IMR-90 (cell line): ENCODE measurements around the gene PLCXD1. TPM values are rescaled to one million over a fixed set of nuclear protein-coding genes. Genes with fewer than 3 reads are reported as not detected.

Source experiments
- ATAC-seq: fragments of 200-7000 bp; cut with Tn5 transposase; 2 replicates; pipeline ENCODE4 v1.9.1; 2020; ENCODE audit warnings: low read depth, mild to moderate bottlenecking, moderate library complexity
- BruUV-seq: library from RNA; stranded (reverse); fragments of 400-500 nt; replicated peaks from 2 replicates; lab custom pipeline; 2021; lab: Mats Ljungman, UMichigan
- CTCF ChIA-PET: fragments of 300-600 bp; formaldehyde crosslinking; extraction: SDS; loops from one replicate; lab custom pipeline; 2021; ENCODE audit warnings: antibody characterized with exemption; lab: Yijun Ruan, JAX
- POLR2A ChIA-PET: fragments of 300-600 bp; sonication (Branson Sonifier 250); formaldehyde crosslinking; loops from one replicate; lab custom pipeline; 2022; ENCODE audit warnings: antibody characterized with exemption; ENCODE audit not compliant: unreplicated experiment; lab: Charles Lee
- DNase-seq: peaks from one replicate; pipeline ENCODE4 v3.0.0; 2013
- H2AFZ ChIP-seq: replicated peaks from 2 replicates; pipeline ENCODE3; 2013; ENCODE audit warnings: low read length, mild to moderate bottlenecking; ENCODE audit not compliant: poor library complexity
- H2AK5ac ChIP-seq: 2 replicates; pipeline ENCODE4 v1.6.1; 2013; ENCODE audit warnings: low read depth, low read length, inconsistent platforms
- H2AK9ac ChIP-seq: replicated peaks from 2 replicates; pipeline ENCODE3; 2013; ENCODE audit warnings: mild to moderate bottlenecking, low read depth, low read length, moderate library complexity; ENCODE audit not compliant: poor library complexity
- H2BK120ac ChIP-seq: 2 replicates; pipeline ENCODE4 v1.6.1; 2013; ENCODE audit warnings: low read depth, low read length, inconsistent platforms
- H2BK15ac ChIP-seq: 3 replicates; pipeline ENCODE4 v1.6.1; 2013; ENCODE audit warnings: low read depth, low read length, inconsistent platforms
- H2BK20ac ChIP-seq: 2 replicates; pipeline ENCODE4 v1.6.1; 2013; ENCODE audit warnings: low read depth, mild to moderate bottlenecking, inconsistent platforms, low read length, moderate library complexity
- H2BK5ac ChIP-seq: 2 replicates; pipeline ENCODE4 v1.6.1; 2013; ENCODE audit warnings: mild to moderate bottlenecking, low read depth, low read length, inconsistent platforms; ENCODE audit not compliant: poor library complexity, severe bottlenecking
- H3K14ac ChIP-seq: replicated peaks from 2 replicates; pipeline ENCODE4 v1.6.1; 2013; ENCODE audit warnings: low read depth, low read length, inconsistent platforms
- H3K18ac ChIP-seq: 2 replicates; pipeline ENCODE4 v1.6.1; 2013; ENCODE audit warnings: low read depth, low read length, control low read depth
- H3K23ac ChIP-seq: 2 replicates; pipeline ENCODE4 v1.6.1; 2013; ENCODE audit warnings: low read depth, low read length, inconsistent platforms
- H3K27ac ChIP-seq: 2 replicates; pipeline ENCODE4 v1.5.1; 2013; ENCODE audit warnings: mild to moderate bottlenecking, control low read depth, low read length; ENCODE audit not compliant: insufficient read depth
- H3K27me3 ChIP-seq: 2 replicates; pipeline ENCODE4 v1.6.1; 2013; ENCODE audit warnings: low read length; ENCODE audit not compliant: control insufficient read depth, insufficient read depth
- H3K36me3 ChIP-seq: 2 replicates; pipeline ENCODE4 v1.6.1; 2013; ENCODE audit warnings: low read length, mixed read lengths; ENCODE audit not compliant: control insufficient read depth, insufficient read depth
- H3K4ac ChIP-seq: 2 replicates; pipeline ENCODE4 v1.6.1; 2013; ENCODE audit warnings: low read depth, low read length, inconsistent platforms
- H3K4me1 ChIP-seq: 2 replicates; pipeline ENCODE4 v1.6.1; 2013; ENCODE audit warnings: low read length, mixed read lengths; ENCODE audit not compliant: control insufficient read depth, insufficient read depth
- H3K4me2 ChIP-seq: 2 replicates; pipeline ENCODE4 v1.6.1; 2013; ENCODE audit warnings: low read depth, mild to moderate bottlenecking, control low read depth, low read length, moderate library complexity
- H3K4me3 ChIP-seq: 2 replicates; pipeline ENCODE4 v1.5.1; 2013; ENCODE audit warnings: low read depth, mild to moderate bottlenecking, control low read depth, low read length, moderate library complexity; ENCODE audit not compliant: insufficient read depth
- H3K56ac ChIP-seq: 2 replicates; pipeline ENCODE4 v1.6.1; 2013; ENCODE audit warnings: low read length, inconsistent platforms; ENCODE audit not compliant: insufficient read depth; ENCODE audit errors: extremely low read depth
- H3K79me1 ChIP-seq, 2 experiments: 2 replicates each; pipeline ENCODE4 v1.6.1; 2013; ENCODE audit warnings: low read length in 2 of 2, inconsistent platforms in 1 of 2, low read depth in 1 of 2
- H3K9ac ChIP-seq: 2 replicates; pipeline ENCODE4 v1.6.1; 2013; ENCODE audit warnings: low read depth, low read length, control low read depth
- H3K9me1 ChIP-seq: 2 replicates; pipeline ENCODE4 v1.6.1; 2013; ENCODE audit warnings: low read length, inconsistent platforms; ENCODE audit not compliant: insufficient read depth
- H3K9me3 ChIP-seq: 2 replicates; pipeline ENCODE4 v1.6.1; 2013; ENCODE audit warnings: low read length; ENCODE audit not compliant: control insufficient read depth, insufficient read depth
- H4K20me1 ChIP-seq: 2 replicates; pipeline ENCODE4 v1.6.1; 2013; ENCODE audit warnings: low read length, inconsistent platforms; ENCODE audit not compliant: insufficient read depth
- H4K5ac ChIP-seq: 2 replicates; pipeline ENCODE4 v1.6.1; 2013; ENCODE audit warnings: mild to moderate bottlenecking, low read depth, low read length, control low read depth
- H4K8ac ChIP-seq, 2 experiments: 2 replicates each; pipeline ENCODE4 v1.6.1; 2013; ENCODE audit warnings: low read depth in 2 of 2, low read length in 2 of 2, control low read depth in 1 of 2, inconsistent platforms in 1 of 2
- H4K91ac ChIP-seq: 2 replicates; pipeline ENCODE4 v1.6.1; 2013; ENCODE audit warnings: low read depth, low read length, inconsistent platforms; ENCODE audit not compliant: insufficient read depth
- BHLHE40 ChIP-seq: fragments of 150-350 bp; IDR thresholded peaks from 2 replicates; pipeline ENCODE4 v1.6.1; 2016; ENCODE audit warnings: mild to moderate bottlenecking, low read depth, low read length
- CEBPB ChIP-seq: IDR thresholded peaks from 2 replicates; pipeline ENCODE4 v1.6.1; 2012; ENCODE audit warnings: low read depth, low read length, improper control_type of control experiment
- CHD1 ChIP-seq: IDR thresholded peaks from 2 replicates; pipeline ENCODE4 v1.6.1; 2012; ENCODE audit warnings: low read depth, low read length, improper control_type of control experiment
- FOS ChIP-seq: fragments of 150-350 bp; IDR thresholded peaks from 2 replicates; pipeline ENCODE4 v1.6.1; 2016; ENCODE audit warnings: low read depth, low read length
- MAFK ChIP-seq: IDR thresholded peaks from 2 replicates; pipeline ENCODE4 v1.6.1; 2012; ENCODE audit warnings: low read depth, low read length, improper control_type of control experiment
- MAZ ChIP-seq: IDR thresholded peaks from 2 replicates; pipeline ENCODE4 v1.6.1; 2012; ENCODE audit warnings: low read depth, mild to moderate bottlenecking, low read length, improper control_type of control experiment, moderate library complexity, borderline replicate concordance
- MXI1 ChIP-seq: IDR thresholded peaks from 2 replicates; pipeline ENCODE4 v1.6.1; 2012; ENCODE audit warnings: low read depth, mild to moderate bottlenecking, low read length, moderate library complexity, borderline replicate concordance
- NFE2L2 ChIP-seq: fragments of 150-350 bp; IDR thresholded peaks from 2 replicates; pipeline ENCODE4 v1.6.1; 2016; ENCODE audit warnings: low read depth, mild to moderate bottlenecking, low read length
- POLR2A ChIP-seq: IDR thresholded peaks from 2 replicates; pipeline ENCODE4 v1.6.1; 2012; ENCODE audit warnings: mild to moderate bottlenecking, low read depth, low read length
- RAD21 ChIP-seq: IDR thresholded peaks from 2 replicates; pipeline ENCODE4 v1.6.1; 2012; ENCODE audit warnings: low read length, improper control_type of control experiment
- RCOR1 ChIP-seq: IDR thresholded peaks from 2 replicates; pipeline ENCODE4 v1.6.1; 2012; ENCODE audit warnings: mild to moderate bottlenecking, low read length, improper control_type of control experiment; ENCODE audit not compliant: insufficient replicate concordance
- RFX5 ChIP-seq: IDR thresholded peaks from 2 replicates; pipeline ENCODE4 v1.8.0; 2012; ENCODE audit warnings: low read depth, mild to moderate bottlenecking, low read length, moderate library complexity
- SMC3 ChIP-seq: fragments of 150-350 bp; IDR thresholded peaks from 2 replicates; pipeline ENCODE4 v1.6.1; 2016; ENCODE audit warnings: low read depth, mild to moderate bottlenecking, antibody characterized with exemption, low read length, moderate library complexity
- WGBS, 2 experiments: methylation state at CpG; one replicate each; pipeline versions ENCODE4 v1.1.5 to v1.1.7; 2013; ENCODE audit warnings: missing lambda C conversion rate in 2 of 2; ENCODE audit not compliant: insufficient read length in 1 of 2; ENCODE audit errors: extremely low coverage in 2 of 2; 5-methylcytosine and 5-hydroxymethylcytosine counted together
- dilution Hi-C: fragments of 300-500 bp; cut with HindIII; formaldehyde crosslinking; loops from one replicate; pipeline ENCODE4 v1.14.3; 2018; ENCODE audit warnings: low sequenced_read_pairs; ENCODE audit not compliant: unreplicated experiment
- in situ Hi-C: fragments of 300-500 bp; cut with MboI; formaldehyde crosslinking; loops from 3 replicates; pipeline ENCODE4 v1.14.3; 2019; ENCODE audit warnings: low sequenced_read_pairs, inconsistent platforms, mixed read lengths
- intact Hi-C: fragments of 100-400 bp; cut with micrococcal nuclease; formaldehyde crosslinking; loops from 2 replicates; pipeline ENCODE4 v1.10.0; 2022
- polyA plus RNA-seq, 3 experiments: library from polyadenylated mRNA; depleted of rRNA; stranded (reverse); fragments of >200 nt; gene quantifications; 2 replicates each; pipeline ENCODE4 v1.2.3, GENCODE V29; 2012; ENCODE audit warnings: low replicate concordance in 1 of 3
- total RNA-seq: library from RNA; depleted of rRNA; stranded (reverse); fragments of >200 nt; gene quantifications from 2 replicates; pipeline ENCODE4 v1.2.3, GENCODE V29; 2012
- TF ChIP-seq, protein P1 (sequence below): conservative IDR thresholded peaks from 2 replicates; pipeline ENCODE4 v1.5.1; 2012; ENCODE audit warnings: mild to moderate bottlenecking, low read depth, low read length, improper control_type of control experiment
- TF ChIP-seq, protein P2 (sequence below): fragments of 150-350 bp; IDR thresholded peaks from 2 replicates; pipeline ENCODE4 v1.6.1; 2016; ENCODE audit warnings: low read depth, mild to moderate bottlenecking, low read length, moderate library complexity, borderline replicate concordance
- TF ChIP-seq, protein P3 (sequence below): fragments of 150-350 bp; IDR thresholded peaks from 2 replicates; pipeline ENCODE4 v1.6.1; 2017; ENCODE audit warnings: mild to moderate bottlenecking, antibody characterized with exemption, low read length, low read depth

PLCXD1 gene
- total and polyA plus RNA-seq, 2 of the 4 experiments (the other 2 are of a cell fraction) = 16.7 to 17.7 TPM

DNA sequence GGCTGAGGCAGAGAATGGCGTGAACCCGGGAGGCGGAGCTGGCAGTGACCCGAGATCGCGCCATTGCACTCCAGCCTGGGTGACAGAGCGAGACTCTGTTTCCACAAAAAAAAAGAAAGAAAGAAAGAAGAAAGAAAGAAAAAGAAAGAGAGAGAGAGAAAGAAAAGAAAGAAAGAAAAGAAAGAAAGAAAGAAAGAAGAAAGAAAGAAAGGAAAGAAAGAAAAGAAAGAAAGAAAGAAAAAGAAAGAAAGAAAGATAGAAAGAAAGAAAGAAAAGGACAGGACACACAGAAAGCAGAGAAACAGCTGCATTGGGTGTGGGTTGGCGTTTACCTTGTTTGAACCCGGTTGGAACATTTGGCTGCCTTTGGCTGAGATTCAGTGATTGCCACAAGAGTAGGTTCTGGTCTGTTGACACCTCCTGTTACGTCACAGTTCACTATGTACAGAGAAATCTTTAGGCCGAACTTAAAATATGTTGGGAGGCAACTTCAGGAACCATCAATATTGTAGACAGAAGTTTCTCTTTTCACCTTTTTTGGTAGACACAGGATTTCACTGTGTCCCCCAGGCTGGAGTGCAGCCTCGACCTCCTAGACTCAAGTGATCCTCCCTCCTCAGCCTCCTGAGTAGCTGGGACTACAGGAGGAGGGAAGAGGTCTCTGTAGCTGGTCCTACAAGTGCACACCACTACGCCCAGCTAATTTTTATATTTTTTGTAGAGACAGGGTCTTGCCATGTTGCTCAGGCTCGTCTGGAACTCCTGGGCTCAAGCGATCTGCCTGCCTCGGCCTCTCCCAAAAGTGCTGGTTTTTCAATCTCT lies 16.3 kb upstream of the PLCXD1 start:
- H4K8ac ChIP-seq = no peak overlapping the region
- in situ Hi-C loops = no loop called here
- no peaks in the 10 kb centered on the region for H3K27me3 ChIP-seq
- no peak overlapping the region for H3K27ac ChIP-seq
- no peak overlapping the region for H4K5ac ChIP-seq
- ATAC-seq (no peak), DNase-seq (no peak)
- no peak overlapping the region for H3K4me2 ChIP-seq
- intact Hi-C loops = no loop called here
- no peaks in the 10 kb centered on the region for H3K9me1 ChIP-seq
- no peak overlapping the region for H3K9ac ChIP-seq
- no peak overlapping the region for H3K4ac ChIP-seq
- H3K14ac ChIP-seq = no peak overlapping the region
- H2BK15ac ChIP-seq = no peak overlapping the region
- TF ChIP-seq, protein P1, sequence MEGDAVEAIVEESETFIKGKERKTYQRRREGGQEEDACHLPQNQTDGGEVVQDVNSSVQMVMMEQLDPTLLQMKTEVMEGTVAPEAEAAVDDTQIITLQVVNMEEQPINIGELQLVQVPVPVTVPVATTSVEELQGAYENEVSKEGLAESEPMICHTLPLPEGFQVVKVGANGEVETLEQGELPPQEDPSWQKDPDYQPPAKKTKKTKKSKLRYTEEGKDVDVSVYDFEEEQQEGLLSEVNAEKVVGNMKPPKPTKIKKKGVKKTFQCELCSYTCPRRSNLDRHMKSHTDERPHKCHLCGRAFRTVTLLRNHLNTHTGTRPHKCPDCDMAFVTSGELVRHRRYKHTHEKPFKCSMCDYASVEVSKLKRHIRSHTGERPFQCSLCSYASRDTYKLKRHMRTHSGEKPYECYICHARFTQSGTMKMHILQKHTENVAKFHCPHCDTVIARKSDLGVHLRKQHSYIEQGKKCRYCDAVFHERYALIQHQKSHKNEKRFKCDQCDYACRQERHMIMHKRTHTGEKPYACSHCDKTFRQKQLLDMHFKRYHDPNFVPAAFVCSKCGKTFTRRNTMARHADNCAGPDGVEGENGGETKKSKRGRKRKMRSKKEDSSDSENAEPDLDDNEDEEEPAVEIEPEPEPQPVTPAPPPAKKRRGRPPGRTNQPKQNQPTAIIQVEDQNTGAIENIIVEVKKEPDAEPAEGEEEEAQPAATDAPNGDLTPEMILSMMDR = no peak
- TF ChIP-seq MXI1 (no peak), POLR2A (no peak), RCOR1 (no peak), MAZ (no peak), SMC3 (no peak), MAFK (no peak), CHD1 (no peak), FOS (no peak), RAD21 (no peak), CEBPB (no peak), NFE2L2 (no peak), BHLHE40 (no peak), RFX5 (no peak)
- TF ChIP-seq, protein P2, sequence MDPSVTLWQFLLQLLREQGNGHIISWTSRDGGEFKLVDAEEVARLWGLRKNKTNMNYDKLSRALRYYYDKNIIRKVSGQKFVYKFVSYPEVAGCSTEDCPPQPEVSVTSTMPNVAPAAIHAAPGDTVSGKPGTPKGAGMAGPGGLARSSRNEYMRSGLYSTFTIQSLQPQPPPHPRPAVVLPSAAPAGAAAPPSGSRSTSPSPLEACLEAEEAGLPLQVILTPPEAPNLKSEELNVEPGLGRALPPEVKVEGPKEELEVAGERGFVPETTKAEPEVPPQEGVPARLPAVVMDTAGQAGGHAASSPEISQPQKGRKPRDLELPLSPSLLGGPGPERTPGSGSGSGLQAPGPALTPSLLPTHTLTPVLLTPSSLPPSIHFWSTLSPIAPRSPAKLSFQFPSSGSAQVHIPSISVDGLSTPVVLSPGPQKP = no peak
- TF ChIP-seq, protein P3, sequence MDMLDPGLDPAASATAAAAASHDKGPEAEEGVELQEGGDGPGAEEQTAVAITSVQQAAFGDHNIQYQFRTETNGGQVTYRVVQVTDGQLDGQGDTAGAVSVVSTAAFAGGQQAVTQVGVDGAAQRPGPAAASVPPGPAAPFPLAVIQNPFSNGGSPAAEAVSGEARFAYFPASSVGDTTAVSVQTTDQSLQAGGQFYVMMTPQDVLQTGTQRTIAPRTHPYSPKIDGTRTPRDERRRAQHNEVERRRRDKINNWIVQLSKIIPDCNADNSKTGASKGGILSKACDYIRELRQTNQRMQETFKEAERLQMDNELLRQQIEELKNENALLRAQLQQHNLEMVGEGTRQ = no peak
- H3K56ac ChIP-seq = no peak overlapping the region
- POLR2A ChIA-PET = no interaction called here
- no peak overlapping the region for H2BK120ac ChIP-seq
- H3K18ac ChIP-seq = no peak overlapping the region
- no peak overlapping the region for H2AK5ac ChIP-seq
- H2AFZ ChIP-seq = no peak overlapping the region
- no TSS peak for BruUV-seq
- H4K20me1 ChIP-seq = no peaks in the 10 kb centered on the region
- no peak overlapping the region for H4K91ac ChIP-seq
- no peak overlapping the region for H3K4me3 ChIP-seq
- H3K79me1 ChIP-seq = no peaks in the 10 kb centered on the region
- no peak overlapping the region for H2AK9ac ChIP-seq
- H3K9me3 ChIP-seq = no peaks in the 10 kb centered on the region
- H2BK20ac ChIP-seq = no peak overlapping the region
- H3K36me3 ChIP-seq = no peaks in the 10 kb centered on the region
- no peaks in the 10 kb centered on the region for H3K4me1 ChIP-seq
- WGBS, 2 experiments = no CpG with 5 or more reads among the region's 16 CpGs
- H2BK5ac ChIP-seq = no peak overlapping the region
- CTCF ChIA-PET = no interaction called here
- dilution Hi-C loops = no loop called here
- no peak overlapping the region for H3K23ac ChIP-seq
